Astrocyte (in vitro differentiated cells and primary cell): ENCODE data around the gene LIN9. TPM values are rescaled to one million over a fixed set of nuclear protein-coding genes. Genes with fewer than 3 reads are reported as not detected.

Experiments
- DNase-seq: peaks from one replicate; pipeline ENCODE4 v3.0.0-alpha.2; 2010; ENCODE audit warnings: low read depth
- FAIRE-seq: peaks from 2 replicates; lab custom pipeline; 2011; peaks lifted over from hg19 to GRCh38; lab: Jason Lieb, UNC
- H2AFZ ChIP-seq: 2 replicates; pipeline ENCODE4 v1.6.0; 2012; ENCODE audit warnings: low read depth, low read length, inconsistent platforms
- H3K27ac ChIP-seq: 2 replicates; pipeline ENCODE4 v1.5.1; 2011; ENCODE audit warnings: low read depth, low read length, inconsistent platforms
- H3K27me3 ChIP-seq: 2 replicates; pipeline ENCODE4 v1.6.0; 2011; ENCODE audit warnings: low read length, inconsistent platforms; ENCODE audit not compliant: insufficient read depth
- H3K36me3 ChIP-seq: 2 replicates; pipeline ENCODE4 v1.5.1; 2011; ENCODE audit warnings: low read length, inconsistent platforms; ENCODE audit not compliant: insufficient read depth
- H3K4me1 ChIP-seq: 2 replicates; pipeline ENCODE4 v1.5.1; 2011; ENCODE audit warnings: low read length, inconsistent platforms; ENCODE audit not compliant: insufficient read depth
- H3K4me2 ChIP-seq: 2 replicates; pipeline ENCODE4 v1.6.0; 2012; ENCODE audit warnings: low read length, inconsistent platforms
- H3K4me3 ChIP-seq: 2 replicates; pipeline ENCODE4 v1.5.1; 2011; ENCODE audit warnings: low read depth, mild to moderate bottlenecking, low read length, inconsistent platforms; ENCODE audit not compliant: insufficient read depth
- H3K79me2 ChIP-seq: 2 replicates; pipeline ENCODE4 v1.6.0; 2012; ENCODE audit warnings: mild to moderate bottlenecking, low read length, inconsistent platforms; ENCODE audit not compliant: insufficient read depth
- H3K9ac ChIP-seq: 2 replicates; pipeline ENCODE4 v1.6.0; 2012; ENCODE audit warnings: mild to moderate bottlenecking, low read length, inconsistent platforms
- H3K9me3 ChIP-seq: 2 replicates; pipeline ENCODE4 v1.5.1; 2012; ENCODE audit warnings: low read depth, mild to moderate bottlenecking, low read length, inconsistent platforms; ENCODE audit not compliant: insufficient read depth
- H4K20me1 ChIP-seq: 2 replicates; pipeline ENCODE4 v1.6.0; 2012; ENCODE audit warnings: low read length, inconsistent platforms; ENCODE audit not compliant: insufficient read depth
- H3K27ac Mint-ChIP-seq: one replicate; pipeline ENCODE4 v1.8.0; 2021; ENCODE audit warnings: mild to moderate bottlenecking, mixed read lengths; ENCODE audit not compliant: unreplicated experiment
- H3K27me3 Mint-ChIP-seq: one replicate; pipeline ENCODE4 v1.8.0; 2021; ENCODE audit warnings: low read depth, mixed read lengths; ENCODE audit not compliant: unreplicated experiment
- H3K36me3 Mint-ChIP-seq: one replicate; pipeline ENCODE4 v1.8.0; 2021; ENCODE audit warnings: low read depth, mixed read lengths; ENCODE audit not compliant: unreplicated experiment
- H3K4me1 Mint-ChIP-seq: one replicate; pipeline ENCODE4 v1.8.0; 2021; ENCODE audit warnings: low read depth, mixed read lengths; ENCODE audit not compliant: unreplicated experiment
- H3K4me3 Mint-ChIP-seq: one replicate; pipeline ENCODE4 v1.8.0; 2021; ENCODE audit warnings: mild to moderate bottlenecking, moderate library complexity, mixed read lengths; ENCODE audit not compliant: unreplicated experiment
- H3K9me3 Mint-ChIP-seq: one replicate; pipeline ENCODE4 v1.8.0; 2021; ENCODE audit warnings: mild to moderate bottlenecking, mixed read lengths; ENCODE audit not compliant: unreplicated experiment
- EZH2 ChIP-seq: IDR thresholded peaks from 2 replicates; pipeline ENCODE4 v1.6.1; 2012; ENCODE audit warnings: mild to moderate bottlenecking, low read length, inconsistent platforms; ENCODE audit not compliant: insufficient read depth
- total RNA-seq: library from RNA; stranded (reverse); gene quantifications from 2 replicates; pipeline ENCODE4 v1.2.1, GENCODE V29; 2021
- TF ChIP-seq, protein P1 (sequence below): IDR thresholded peaks from 2 replicates; pipeline ENCODE4 v1.5.1; 2011; ENCODE audit warnings: low read depth, mild to moderate bottlenecking, inconsistent platforms, low read length, moderate library complexity; ENCODE audit not compliant: insufficient read depth

The LIN9 gene
- total RNA-seq, 1 donor from 2014 or later, result 4.0 TPM

- Histone ChIP-seq H3K36me3 (no peaks in the 10 kb centered on the region), H2AFZ (no peak overlapping the region), H4K20me1 (no peaks in the 10 kb centered on the region), H3K4me1 (no peaks in the 10 kb centered on the region), H3K79me2 (no peaks in the 10 kb centered on the region), H3K27me3 (no peaks in the 10 kb centered on the region), H3K9ac (no peak overlapping the region), H3K9me3 (no peaks in the 10 kb centered on the region), H3K27ac (no peak overlapping the region), H3K4me3 (no peak overlapping the region), H3K4me2 (no peak overlapping the region)
- Mint-ChIP-seq H3K9me3 (peaks cover 3% of the 10 kb centered on the region), H3K27ac (no peak overlapping the region), H3K4me3 (no peak overlapping the region), H3K27me3 (peaks cover 13% of the 10 kb centered on the region), H3K4me1 (no peaks in the 10 kb centered on the region), H3K36me3 (no peaks in the 10 kb centered on the region)
- DNase-seq (no peak), FAIRE-seq (no peak)
- TF ChIP-seq EZH2, result no peak
- TF ChIP-seq, protein P1, sequence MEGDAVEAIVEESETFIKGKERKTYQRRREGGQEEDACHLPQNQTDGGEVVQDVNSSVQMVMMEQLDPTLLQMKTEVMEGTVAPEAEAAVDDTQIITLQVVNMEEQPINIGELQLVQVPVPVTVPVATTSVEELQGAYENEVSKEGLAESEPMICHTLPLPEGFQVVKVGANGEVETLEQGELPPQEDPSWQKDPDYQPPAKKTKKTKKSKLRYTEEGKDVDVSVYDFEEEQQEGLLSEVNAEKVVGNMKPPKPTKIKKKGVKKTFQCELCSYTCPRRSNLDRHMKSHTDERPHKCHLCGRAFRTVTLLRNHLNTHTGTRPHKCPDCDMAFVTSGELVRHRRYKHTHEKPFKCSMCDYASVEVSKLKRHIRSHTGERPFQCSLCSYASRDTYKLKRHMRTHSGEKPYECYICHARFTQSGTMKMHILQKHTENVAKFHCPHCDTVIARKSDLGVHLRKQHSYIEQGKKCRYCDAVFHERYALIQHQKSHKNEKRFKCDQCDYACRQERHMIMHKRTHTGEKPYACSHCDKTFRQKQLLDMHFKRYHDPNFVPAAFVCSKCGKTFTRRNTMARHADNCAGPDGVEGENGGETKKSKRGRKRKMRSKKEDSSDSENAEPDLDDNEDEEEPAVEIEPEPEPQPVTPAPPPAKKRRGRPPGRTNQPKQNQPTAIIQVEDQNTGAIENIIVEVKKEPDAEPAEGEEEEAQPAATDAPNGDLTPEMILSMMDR, result no peak
Observed at GRCh38 chr1:226202246-226202645, 106.7 kb downstream of the LIN9 start.

DNA sequence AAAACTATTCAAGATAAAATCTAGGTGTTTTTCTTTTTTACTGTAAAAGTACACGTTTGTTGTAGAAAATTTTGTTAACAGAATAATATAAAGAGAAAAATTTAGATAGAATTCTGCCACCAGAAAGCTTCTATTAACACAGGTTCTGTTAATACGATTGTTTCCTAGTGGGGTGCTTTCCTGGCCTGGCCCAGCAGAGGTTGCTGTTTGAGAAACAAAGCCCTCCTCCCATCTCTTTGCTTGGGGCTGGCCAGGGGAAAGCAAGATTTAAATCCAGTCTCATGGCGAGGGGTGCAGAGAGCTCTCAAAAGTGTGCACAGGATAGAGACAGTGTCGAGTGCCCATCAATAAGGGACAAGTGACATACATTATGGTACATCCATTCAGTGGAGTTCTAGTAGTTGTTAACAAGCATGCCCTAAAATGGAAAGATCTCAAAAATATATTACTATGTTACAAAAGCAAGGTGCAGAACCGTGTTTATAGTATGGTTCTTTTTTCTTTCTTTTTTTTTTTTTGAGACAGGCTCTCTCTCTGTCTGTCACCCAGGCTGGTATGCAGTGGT, 107.9 kb downstream of the LIN9 start:
- Histone ChIP-seq H2AFZ (no peak overlapping the region), H3K36me3 (no peaks in the 10 kb centered on the region), H3K9me3 (no peaks in the 10 kb centered on the region), H3K4me3 (no peak overlapping the region), H3K4me1 (no peaks in the 10 kb centered on the region), H3K9ac (no peak overlapping the region), H3K27me3 (no peaks in the 10 kb centered on the region), H3K4me2 (no peak overlapping the region), H3K27ac (no peak overlapping the region), H3K79me2 (no peaks in the 10 kb centered on the region), H4K20me1 (no peaks in the 10 kb centered on the region)
- Mint-ChIP-seq H3K4me3 (no peak overlapping the region), H3K9me3 (no peaks in the 10 kb centered on the region), H3K4me1 (no peaks in the 10 kb centered on the region), H3K36me3 (no peaks in the 10 kb centered on the region), H3K27ac (no peak overlapping the region), H3K27me3 (peaks cover 13% of the 10 kb centered on the region)
- no peak for FAIRE-seq
- DNase-seq, result no peak
- TF ChIP-seq EZH2, result no peak
- TF ChIP-seq, protein P1, result no peak

GRCh38 chr1:226199971-226200370, 109.0 kb downstream of the LIN9 start:
- no peak for FAIRE-seq
- no peaks in the 10 kb centered on the region for H3K36me3 ChIP-seq
- no peaks in the 10 kb centered on the region for H3K4me1 Mint-ChIP-seq
- no peaks in the 10 kb centered on the region for H3K4me1 ChIP-seq
- no peak overlapping the region for H3K27ac Mint-ChIP-seq
- no peaks in the 10 kb centered on the region for H4K20me1 ChIP-seq
- no peak overlapping the region for H3K9ac ChIP-seq
- H3K9me3 ChIP-seq, result no peaks in the 10 kb centered on the region
- no peaks in the 10 kb centered on the region for H3K27me3 ChIP-seq
- H2AFZ ChIP-seq, result no peak overlapping the region
- H3K79me2 ChIP-seq, result no peaks in the 10 kb centered on the region
- no peak overlapping the region for H3K4me2 ChIP-seq
- H3K4me3 Mint-ChIP-seq, result no peak overlapping the region
- H3K9me3 Mint-ChIP-seq, result no peaks in the 10 kb centered on the region
- TF ChIP-seq, protein P1, result no peak
- no peak for TF ChIP-seq EZH2
- DNase-seq, result no peak
- H3K27me3 Mint-ChIP-seq, result peaks cover 17% of the 10 kb centered on the region
- H3K36me3 Mint-ChIP-seq, result no peaks in the 10 kb centered on the region
- no peak overlapping the region for H3K4me3 ChIP-seq
- no peak overlapping the region for H3K27ac ChIP-seq
